ENCODE results near the gene TDP2.

The TDP2 gene

GRCh38 chr6:24662236-24662635 is 4.5 kb downstream of the TDP2 start:
- no peak for TF ChIP-seq GATA2 (IDR thresholded peaks at IDR 0.05; ENCODE audit: low read depth, low read length)
- no peak for TF ChIP-seq GATA3 (IDR thresholded peaks at IDR 0.05; ENCODE audit: low read depth, low read length)

GRCh38 chr6:24660105-24660504 is 6.6 kb downstream of the TDP2 start:
- TF ChIP-seq GATA2 (IDR thresholded peaks at IDR 0.05; ENCODE audit: low read depth, low read length) (no peak), GATA3 (IDR thresholded peaks at IDR 0.05; ENCODE audit: low read depth, low read length) (no peak)

GRCh38 chr6:24659561-24659960 is 7.1 kb downstream of the TDP2 start:
- no peak for TF ChIP-seq GATA2 (IDR thresholded peaks at IDR 0.05; ENCODE audit: low read depth, low read length)
- no peak for TF ChIP-seq GATA3 (IDR thresholded peaks at IDR 0.05; ENCODE audit: low read depth, low read length)

DNA sequence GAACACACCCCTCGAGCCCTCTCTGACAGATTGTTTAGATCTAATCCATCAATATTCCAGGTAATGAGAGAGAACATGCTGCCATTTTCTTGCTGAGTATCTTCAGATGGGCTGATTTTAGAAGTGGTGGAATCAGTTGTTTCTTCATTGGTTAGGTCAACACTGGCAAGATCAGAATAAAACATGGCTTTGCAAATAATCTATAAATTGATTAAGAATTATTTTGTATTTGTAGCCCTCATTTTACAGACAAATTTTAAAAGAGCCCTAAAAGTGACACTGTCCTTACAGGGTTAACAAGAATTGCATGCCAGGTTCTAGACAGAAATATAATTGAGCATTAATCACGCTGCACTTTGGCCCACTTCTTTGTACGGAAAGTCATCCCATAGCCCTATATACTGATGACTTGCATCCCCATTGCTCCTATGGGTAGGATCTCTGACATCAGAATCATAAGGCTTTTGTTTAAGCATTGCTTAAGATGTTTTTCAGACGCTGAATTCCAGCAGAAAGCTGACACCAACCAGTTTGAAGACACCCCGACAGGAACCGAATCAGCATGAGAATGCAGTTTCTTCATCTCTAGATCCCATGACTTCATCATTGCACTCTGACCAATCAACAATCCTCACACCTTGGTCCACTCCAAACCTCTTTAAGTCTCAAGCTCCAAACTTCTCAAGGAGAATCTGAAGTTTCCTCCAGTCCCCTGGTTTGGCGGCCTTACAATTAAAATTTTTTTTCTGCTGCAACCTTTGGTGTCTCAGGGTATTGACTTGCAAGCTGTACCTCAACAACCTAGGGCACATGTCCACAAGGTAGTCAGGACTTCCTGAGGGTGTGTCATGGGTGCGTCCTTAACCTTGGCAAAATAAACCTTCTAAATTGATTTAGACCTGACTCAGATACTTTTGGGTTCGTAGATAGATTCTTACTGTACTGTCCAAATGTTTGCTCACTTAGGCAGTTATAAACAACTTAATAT is 7.8 kb downstream of the TDP2 start:
- TF ChIP-seq GATA3 (IDR thresholded peaks at IDR 0.05; ENCODE audit: low read depth, low read length), result no peak
- no peak for TF ChIP-seq GATA2 (IDR thresholded peaks at IDR 0.05; ENCODE audit: low read depth, low read length)

DNA sequence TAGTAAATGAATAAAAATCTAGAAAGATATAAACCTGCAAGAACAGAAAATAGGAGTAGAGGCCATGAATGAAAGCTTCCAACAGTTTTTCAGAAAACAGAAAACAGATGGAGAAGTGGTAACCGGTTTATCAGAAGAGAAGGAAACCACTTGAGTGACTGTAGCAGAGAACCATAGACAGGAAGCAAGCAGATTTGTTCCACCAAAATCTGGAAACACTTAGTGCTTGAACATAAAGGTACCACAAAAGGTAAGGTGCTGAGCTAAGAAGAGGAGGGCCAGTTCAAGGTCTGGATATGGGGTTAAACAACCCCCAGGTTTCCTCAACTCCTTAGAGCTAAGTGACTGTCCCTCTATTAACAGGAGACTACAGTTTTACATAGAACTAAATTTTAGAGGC is 11.5 kb downstream of the TDP2 start:
- TF ChIP-seq GATA3 (IDR thresholded peaks at IDR 0.05; ENCODE audit: low read depth, low read length) (no peak), GATA2 (IDR thresholded peaks at IDR 0.05; ENCODE audit: low read depth, low read length) (no peak)

- no peak for TF ChIP-seq GATA3 (IDR thresholded peaks at IDR 0.05; ENCODE audit: low read depth, low read length)
- TF ChIP-seq GATA2 (IDR thresholded peaks at IDR 0.05; ENCODE audit: low read depth, low read length), result no peak
Observed at GRCh38 chr6:24650365-24650764, 16.3 kb downstream of the TDP2 start.

DNA sequence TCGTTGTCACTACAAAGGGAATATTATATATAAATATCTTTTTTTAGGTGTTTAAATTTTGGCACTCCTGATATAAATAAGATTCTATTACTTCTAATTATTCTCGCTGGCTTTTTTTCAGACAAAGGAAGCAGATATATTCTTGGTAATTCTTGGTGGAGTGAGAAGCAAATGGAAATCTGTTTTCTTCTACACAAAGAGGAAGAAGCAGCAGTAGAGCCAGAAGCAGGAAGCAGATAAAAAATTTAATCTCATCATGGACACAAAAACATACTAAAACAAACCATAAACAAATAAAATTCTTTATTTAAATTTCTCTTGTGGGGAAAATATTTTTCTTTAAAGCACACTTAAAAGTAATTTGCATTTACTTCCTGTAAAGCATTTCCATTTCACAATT is 17.0 kb downstream of the TDP2 start:
- TF ChIP-seq GATA3 (IDR thresholded peaks at IDR 0.05; ENCODE audit: low read depth, low read length) (no peak), GATA2 (IDR thresholded peaks at IDR 0.05; ENCODE audit: low read depth, low read length) (no peak)

GRCh38 chr6:24648276-24648675 is 18.4 kb downstream of the TDP2 start:
- TF ChIP-seq GATA2 (IDR thresholded peaks at IDR 0.05; ENCODE audit: low read depth, low read length), result no peak
- TF ChIP-seq GATA3 (IDR thresholded peaks at IDR 0.05; ENCODE audit: low read depth, low read length), result no peak

DNA sequence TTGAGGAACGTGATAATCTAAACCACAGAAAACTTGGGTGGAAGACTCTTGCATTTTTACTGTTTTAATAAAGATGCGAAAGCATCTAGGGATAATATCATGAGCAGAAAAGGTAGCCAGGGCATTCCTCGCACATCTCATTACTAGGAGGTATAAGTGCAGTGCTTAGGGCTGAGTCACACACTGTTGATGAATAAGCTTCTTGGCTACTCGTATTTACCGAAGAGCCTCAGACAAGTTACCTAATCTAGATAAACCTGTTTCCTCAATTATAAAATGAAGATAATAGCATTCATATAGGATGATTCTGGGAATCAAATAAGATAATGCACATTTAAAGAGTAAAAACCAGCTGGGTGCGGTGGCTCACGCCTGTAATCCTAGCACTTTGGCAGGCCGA is 19.9 kb downstream of the TDP2 start:
- TF ChIP-seq GATA2 (IDR thresholded peaks at IDR 0.05; ENCODE audit: low read depth, low read length) (no peak), GATA3 (IDR thresholded peaks at IDR 0.05; ENCODE audit: low read depth, low read length) (no peak)

- no peak for TF ChIP-seq GATA3 (IDR thresholded peaks at IDR 0.05; ENCODE audit: low read depth, low read length)
- no peak for TF ChIP-seq GATA2 (IDR thresholded peaks at IDR 0.05; ENCODE audit: low read depth, low read length)
Observed at GRCh38 chr6:24644377-24644776, 22.3 kb downstream of the TDP2 start.

DNA sequence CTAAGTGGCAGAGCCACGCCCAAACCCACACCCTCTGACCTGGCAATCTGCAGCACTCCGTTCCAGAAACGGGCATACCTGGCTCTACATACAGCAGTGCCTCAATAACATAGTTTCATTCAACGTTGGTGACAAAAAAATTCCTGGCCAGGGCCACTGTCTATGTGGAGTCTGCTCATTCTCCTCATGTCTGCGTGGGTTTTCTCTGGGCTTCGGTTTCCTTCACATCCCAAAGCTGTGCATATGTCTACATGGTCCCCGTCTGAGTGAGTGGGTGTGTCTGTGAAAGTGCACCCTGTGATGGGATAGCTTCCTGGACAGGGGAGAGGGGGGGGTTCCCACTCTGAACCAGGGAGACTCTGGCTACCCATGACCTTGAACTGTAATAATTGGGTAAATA is 22.8 kb downstream of the TDP2 start:
- TF ChIP-seq GATA3 (IDR thresholded peaks at IDR 0.05; ENCODE audit: low read depth, low read length) (no peak), GATA2 (IDR thresholded peaks at IDR 0.05; ENCODE audit: low read depth, low read length) (no peak)

DNA sequence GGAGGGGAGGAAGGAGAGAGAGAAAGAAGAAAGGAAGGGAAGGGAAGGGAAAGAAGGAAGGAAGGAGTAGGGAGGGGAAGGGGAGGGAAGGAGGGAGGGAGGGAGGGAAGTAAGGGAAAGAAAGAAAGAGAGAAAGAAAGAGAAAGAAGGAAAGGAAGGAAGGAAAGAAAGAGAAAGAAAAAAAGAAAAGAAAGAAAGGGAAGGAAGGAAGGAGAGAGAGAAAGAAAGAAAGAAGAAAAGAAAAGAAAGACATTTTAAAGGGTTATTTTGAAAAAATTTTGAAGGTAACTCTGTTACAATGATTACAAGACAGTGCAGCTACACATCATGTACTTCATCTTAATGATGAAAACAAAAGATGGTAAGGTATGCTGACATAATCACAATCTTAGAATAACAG is 24.6 kb downstream of the TDP2 start:
- no peak for TF ChIP-seq GATA2 (IDR thresholded peaks at IDR 0.05; ENCODE audit: low read depth, low read length)
- TF ChIP-seq GATA3 (IDR thresholded peaks at IDR 0.05; ENCODE audit: low read depth, low read length), result no peak

- TF ChIP-seq GATA3 (IDR thresholded peaks at IDR 0.05; ENCODE audit: low read depth, low read length) (no peak), GATA2 (IDR thresholded peaks at IDR 0.05; ENCODE audit: low read depth, low read length) (no peak)
Observed at GRCh38 chr6:24640166-24640565, 26.5 kb downstream of the TDP2 start.

DNA sequence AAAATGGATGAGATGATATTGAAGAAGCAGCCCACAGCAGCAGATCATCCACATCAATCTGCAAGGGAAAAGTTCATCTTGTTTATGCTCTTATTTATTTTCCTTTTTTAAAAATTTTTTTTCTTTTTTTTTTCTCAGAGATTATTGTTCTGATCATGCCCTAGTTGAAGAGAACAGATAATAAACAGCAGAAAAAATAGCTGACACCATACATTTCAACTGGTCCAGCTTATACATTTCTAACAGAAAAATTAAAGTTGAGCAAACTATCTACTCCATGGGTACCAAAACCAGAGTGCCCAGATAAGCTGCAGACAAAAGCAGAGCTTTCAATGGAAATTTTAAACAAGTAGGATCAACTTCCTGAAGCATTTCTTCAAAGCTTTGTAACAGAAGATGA is 30.0 kb downstream of the TDP2 start:
- no peak for TF ChIP-seq GATA3 (IDR thresholded peaks at IDR 0.05; ENCODE audit: low read depth, low read length)

DNA sequence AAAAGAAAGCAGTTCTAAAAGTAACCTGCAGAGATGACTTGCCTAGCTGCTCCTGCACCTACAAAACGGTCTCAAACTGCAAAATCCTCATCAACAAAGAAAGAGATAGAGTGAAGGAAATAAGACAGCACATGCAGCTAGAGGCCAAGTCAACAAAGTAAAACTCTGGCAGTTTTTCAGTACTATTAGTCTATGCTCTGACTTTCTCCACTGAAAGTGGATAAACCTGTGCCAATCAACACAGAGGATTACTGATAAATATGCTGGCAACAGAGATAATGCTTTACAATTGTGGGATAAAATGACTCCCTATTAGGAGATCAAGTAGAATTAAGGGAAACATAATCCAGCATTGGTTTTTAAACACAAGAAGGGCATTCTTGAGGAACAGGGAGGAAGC is 34.1 kb downstream of the TDP2 start:
- TF ChIP-seq GATA2 (IDR thresholded peaks at IDR 0.05; ENCODE audit: low read depth, low read length) (no peak), GATA3 (IDR thresholded peaks at IDR 0.05; ENCODE audit: low read depth, low read length) (no peak)
